ACHN (cell line): ENCODE measurements around the gene WRNIP1.

Source experiments
- DNase-seq: peaks from one replicate; pipeline ENCODE4 v3.0.0-alpha.2; 2015
- in situ Hi-C: cut with HindIII; loops from 2 replicates; pipeline ENCODE4 v1.10.0; 2017; ENCODE audit warnings: low sequenced_read_pairs, low pct_ligation_motif_present, low pct_unique_long_range_greater_than_20kb

WRNIP1 gene

GRCh38 chr6:2738373-2738979 lies 26.7 kb upstream of the WRNIP1 start:
- peak; percentile 54 for DNase-seq
- in situ Hi-C loops, result no loop called here

DNA sequence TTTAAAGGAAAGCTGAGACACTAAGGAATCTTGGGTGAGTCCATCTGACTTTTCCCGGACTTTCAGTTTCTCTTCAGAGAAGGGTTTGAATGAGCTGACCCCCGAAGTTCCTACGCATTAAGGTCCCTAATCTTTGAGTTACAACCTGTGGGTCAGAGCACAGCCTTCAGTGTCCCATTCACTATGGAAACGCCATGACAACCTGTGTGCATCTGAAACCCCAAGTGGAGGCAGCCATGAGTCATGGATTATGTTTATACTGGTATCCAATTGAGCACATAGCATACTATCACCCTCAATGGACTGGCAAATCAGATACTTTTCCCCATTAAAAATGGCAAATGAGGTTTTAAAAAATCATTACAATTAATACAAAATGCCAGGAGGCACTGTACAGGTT lies 25.9 kb upstream of the WRNIP1 start:
- peak; percentile 46 for DNase-seq
- in situ Hi-C loops, result no loop called here

DNA sequence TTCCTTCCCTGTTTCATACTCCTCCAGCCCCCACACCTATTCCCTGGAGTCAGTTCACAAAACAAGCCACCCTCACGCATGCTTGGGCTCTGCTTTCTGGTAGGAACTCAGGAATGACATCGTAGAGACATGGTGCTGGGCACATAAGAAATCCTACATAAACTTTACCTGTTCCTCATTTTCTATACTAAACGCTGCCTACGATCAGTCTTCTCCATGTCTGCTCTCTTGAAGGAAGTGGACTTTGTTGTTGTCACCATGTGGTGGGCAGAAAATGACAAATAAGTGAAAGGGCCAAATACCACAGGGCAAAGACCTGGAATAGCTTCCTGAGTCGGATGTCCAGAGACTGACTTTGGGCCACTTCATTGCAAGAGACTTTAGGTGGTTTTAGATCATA lies 24.6 kb upstream of the WRNIP1 start:
- DNase-seq, result no peak
- in situ Hi-C loops, result no loop called here

GRCh38 chr6:2741756-2742155 lies 23.4 kb upstream of the WRNIP1 start:
- DNase-seq, result no peak
- in situ Hi-C loops, result no loop called here

- DNase-seq, result no peak
- in situ Hi-C loops, result no loop called here
Measured at GRCh38 chr6:2743280-2744208, 21.6 kb upstream of the WRNIP1 start.

DNA sequence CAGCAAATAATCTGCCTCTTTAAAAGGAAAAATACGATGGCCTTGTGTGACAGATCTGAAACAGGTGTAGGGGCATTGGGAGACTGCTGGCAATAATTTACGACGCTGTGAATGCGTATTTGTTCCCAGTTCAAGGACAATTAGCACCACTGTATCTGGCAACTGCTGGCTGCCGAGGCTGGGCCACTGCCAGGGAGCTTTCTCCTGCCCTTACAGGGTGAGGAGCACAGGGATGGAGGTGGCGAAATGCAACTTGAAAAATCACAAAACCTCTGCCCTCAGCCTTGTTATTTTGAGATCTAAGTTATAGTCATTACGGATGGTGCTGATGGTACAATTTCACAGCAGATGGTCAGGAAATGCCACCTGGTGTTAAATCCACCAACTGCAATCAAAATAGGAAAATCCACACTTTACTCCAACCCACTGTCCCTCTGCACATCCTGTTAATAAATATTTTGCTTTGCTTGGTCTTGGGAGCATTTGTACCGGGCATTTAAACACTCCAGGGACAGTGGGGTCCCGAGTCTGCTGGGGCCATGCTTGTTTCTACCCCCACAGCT lies 20.9 kb upstream of the WRNIP1 start:
- no peak for DNase-seq
- in situ Hi-C loops, result no loop called here

DNA sequence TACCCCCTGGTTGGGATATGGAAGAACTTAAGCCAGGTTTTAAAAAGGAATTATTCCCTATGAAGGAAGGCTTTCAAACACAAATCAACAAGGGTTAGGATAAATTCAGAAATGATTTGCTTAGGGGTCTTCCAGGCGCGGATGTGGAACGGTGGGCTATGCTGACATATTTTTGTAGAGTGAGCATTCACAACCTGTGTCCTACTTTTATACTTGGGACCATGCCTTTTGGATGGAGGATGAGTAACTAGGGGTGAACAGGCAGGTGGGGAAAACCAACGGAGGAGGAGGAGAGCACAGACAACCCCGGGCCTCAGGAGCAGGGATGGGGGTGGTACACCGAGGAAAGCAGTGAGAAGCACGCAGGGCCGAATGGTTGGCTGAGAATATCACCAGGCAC lies 20.4 kb upstream of the WRNIP1 start:
- in situ Hi-C loops, result no loop called here
- no peak for DNase-seq

DNA sequence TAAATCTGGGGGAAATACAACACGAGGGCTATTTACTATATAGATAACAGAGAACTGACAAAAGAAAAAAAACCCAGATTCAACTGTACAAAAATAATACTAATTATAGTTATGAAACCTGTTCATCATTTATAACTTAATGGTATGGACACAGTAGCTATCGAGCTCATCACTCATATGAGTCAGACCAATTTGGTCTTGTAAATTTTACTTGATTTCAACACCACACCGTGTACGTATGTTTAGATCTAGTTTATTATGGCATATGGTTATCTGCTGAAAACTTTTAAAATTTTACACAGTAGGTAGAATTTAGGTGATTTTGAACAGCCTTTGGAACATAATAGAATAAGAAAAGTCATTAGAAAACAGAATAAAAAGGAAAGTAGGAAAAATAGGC lies 19.9 kb upstream of the WRNIP1 start:
- in situ Hi-C loops, result no loop called here
- DNase-seq, result no peak

DNA sequence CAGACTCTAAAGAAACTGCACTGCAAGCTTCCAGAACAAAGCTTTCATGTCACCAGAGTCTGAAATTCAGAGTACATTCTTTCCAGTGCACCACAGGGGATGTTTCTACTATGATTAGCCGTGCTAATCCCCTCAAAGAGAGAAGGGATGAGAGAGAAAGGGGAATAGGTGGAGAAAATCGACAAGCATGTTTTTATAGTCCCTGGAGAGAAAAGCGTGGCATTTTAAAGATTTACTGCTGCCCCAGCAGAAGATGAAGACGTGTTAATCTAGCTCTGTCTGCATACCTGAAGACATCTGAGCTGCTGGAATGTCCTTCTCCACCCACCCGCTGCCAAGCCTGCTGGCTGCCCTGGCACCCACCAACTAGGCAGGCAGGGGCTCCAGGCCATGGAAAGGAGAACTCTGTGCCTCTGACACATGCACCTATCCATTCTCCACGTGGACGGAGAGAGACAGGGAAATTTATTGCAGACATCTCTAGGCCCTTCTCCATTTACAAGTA lies 18.6 kb upstream of the WRNIP1 start:
- in situ Hi-C loops, result no loop called here
- no peak for DNase-seq

DNA sequence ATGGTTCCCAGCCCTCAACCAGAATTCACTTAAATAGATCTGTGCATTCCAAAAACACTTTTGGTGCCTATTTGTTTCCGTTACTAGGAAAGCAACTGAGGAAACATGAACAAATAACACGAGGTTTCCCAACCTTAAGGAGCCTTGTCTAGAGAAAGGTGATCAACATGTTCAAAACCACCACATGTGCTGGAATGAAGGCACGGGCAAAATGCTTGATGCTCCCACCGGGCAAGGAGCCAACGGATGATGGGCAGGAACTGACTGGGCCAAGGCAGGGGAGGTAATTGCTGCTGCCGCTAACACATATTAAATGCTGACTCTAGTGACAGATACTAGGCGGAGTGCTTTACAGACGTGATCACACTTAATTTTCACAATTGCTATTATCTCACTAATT lies 17.0 kb upstream of the WRNIP1 start:
- DNase-seq, result no peak
- in situ Hi-C loops, result no loop called here

- in situ Hi-C loops, result no loop called here
- DNase-seq, result peak; percentile 46
Measured at GRCh38 chr6:2749969-2750600, 15.1 kb upstream of the WRNIP1 start.

DNA sequence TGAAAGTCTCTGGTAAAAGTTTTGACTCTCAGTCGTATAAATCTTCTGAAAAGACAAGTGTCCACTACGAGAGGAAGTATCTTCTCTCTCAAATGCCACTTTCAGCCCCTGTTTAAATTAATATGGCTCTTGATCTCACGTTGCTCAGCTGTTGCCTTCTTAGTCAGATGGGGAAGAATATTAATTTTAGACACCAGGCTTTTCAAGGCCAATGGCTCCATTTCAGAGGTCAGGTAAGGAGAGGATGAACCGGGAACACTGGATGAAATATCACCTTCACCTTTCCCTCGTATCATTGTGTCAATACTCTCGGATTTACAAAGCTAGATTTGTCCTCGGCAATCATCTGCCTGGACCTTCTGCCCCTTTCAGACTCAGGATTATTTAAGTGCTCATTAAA lies 14.4 kb upstream of the WRNIP1 start, which contains the start of gene MYLK4:
MYLK4 (minus strand) TSS at position 91 of the 400 bp plus-strand sequence. CDS start 1,628 bp downstream, outside the sequence.
- no peak for DNase-seq
- in situ Hi-C loops, result no loop called here

- no peak for DNase-seq
- in situ Hi-C loops, result no loop called here
Measured at GRCh38 chr6:2751871-2752270, 13.3 kb upstream of the WRNIP1 start.

GRCh38 chr6:2752477-2753109 lies 12.6 kb upstream of the WRNIP1 start:
- no peak for DNase-seq
- in situ Hi-C loops, result no loop called here

DNA sequence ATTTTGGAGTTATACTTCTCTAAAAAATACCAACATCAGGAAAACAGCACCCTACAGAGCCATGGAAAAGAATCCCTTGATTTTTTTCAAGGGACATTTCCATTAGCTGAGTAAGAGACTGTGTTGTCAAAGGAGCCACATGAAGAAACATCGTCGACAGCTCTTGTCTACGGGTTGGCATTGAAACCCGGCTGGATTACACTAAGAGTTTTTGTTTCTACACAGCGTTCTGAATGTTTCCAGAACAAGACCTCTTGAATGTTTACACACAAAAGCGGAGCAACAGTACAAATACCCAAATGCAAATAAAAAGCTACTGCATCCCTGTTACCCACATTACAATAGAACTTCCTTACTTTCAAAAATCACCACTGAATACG lies 12.1 kb upstream of the WRNIP1 start:
- in situ Hi-C loops, result no loop called here
- DNase-seq, result no peak

GRCh38 chr6:2753743-2754142 lies 11.4 kb upstream of the WRNIP1 start:
- in situ Hi-C loops, result no loop called here
- no peak for DNase-seq

DNA sequence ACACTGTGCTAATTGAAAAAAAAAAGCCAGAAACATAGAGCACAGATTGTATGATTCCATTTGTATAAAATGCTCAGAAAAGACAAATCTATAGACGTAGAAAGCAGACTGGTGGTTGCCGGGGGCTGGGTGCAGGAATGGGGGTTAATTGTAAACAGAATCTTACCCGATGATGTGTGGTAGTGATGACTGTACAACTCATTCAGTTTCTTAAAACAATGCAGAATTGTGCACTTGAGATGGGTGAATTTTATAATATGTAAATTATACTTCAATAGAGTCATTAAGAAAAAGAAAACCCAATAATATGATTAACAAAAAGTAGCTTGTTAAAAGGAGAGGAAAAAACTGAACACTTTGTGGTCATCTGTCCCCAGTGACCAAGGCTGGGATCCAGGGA lies 10.8 kb upstream of the WRNIP1 start:
- in situ Hi-C loops, result no loop called here

DNA sequence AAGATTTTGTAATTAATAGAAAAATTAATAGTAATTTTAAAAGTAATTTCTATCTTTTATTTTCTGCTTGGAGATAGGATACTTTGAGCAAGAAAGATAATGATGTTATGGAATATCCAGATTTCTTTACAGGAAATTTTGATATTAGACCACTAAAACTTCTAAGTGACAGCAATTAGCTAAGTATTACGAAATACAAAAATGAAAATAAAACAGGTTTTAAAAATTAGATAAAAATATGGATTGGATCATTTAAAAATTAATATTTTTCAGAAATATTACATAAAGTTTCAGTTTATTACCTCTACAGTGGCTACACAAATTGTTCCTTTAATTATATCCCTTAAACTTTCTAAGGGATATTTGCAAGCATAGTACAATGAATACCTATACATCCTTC lies 10.3 kb upstream of the WRNIP1 start:
- DNase-seq, result no peak
- in situ Hi-C loops, result no loop called here

More for the DNA sequence above, 10.8 kb upstream of the WRNIP1 start:
- DNase-seq, result no peak

DNA sequence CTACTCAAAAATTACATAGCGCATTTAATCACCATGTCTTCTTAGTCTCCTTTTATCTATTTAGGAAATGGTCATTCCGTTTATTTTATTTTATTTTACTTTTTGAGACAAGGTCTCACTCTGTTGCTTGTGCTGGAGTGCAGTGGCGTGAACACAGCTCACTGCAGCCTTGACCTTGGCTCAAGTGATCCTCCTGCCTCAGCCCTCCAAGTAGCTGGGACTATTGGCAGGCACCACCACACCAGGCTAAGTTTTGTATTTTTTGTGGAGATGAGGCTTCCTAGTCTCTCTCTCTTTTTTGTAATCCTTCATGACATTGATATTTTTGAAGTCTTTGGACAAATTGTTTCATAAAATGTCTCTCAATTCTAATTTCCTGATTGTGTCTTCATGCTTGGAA lies 9.7 kb upstream of the WRNIP1 start:
- in situ Hi-C loops, result no loop called here
- no peak for DNase-seq
